Endodermal cell (in vitro differentiated cells): Measurements from ENCODE around the gene PSAT1. TPM values are rescaled to one million over a fixed set of nuclear protein-coding genes. Genes with fewer than 3 reads are reported as not detected.

ENCODE experiments used
- DNase-seq: peaks from one replicate; pipeline ENCODE4 v3.0.0-alpha.2; 2017
- H3K27ac ChIP-seq: 2 replicates; pipeline ENCODE4 v1.5.1; 2013; ENCODE audit warnings: mild to moderate bottlenecking, low read depth, low read length, moderate library complexity
- H3K27me3 ChIP-seq: 2 replicates; pipeline ENCODE4 v1.6.1; 2013; ENCODE audit warnings: mild to moderate bottlenecking, low read length, moderate library complexity; ENCODE audit not compliant: insufficient read depth, control insufficient read depth, poor library complexity, severe bottlenecking
- H3K36me3 ChIP-seq: 2 replicates; pipeline ENCODE4 v1.7.0; 2013; ENCODE audit warnings: mild to moderate bottlenecking, low read length, moderate library complexity; ENCODE audit not compliant: control insufficient read depth, insufficient read depth
- H3K4me1 ChIP-seq: one replicate; pipeline ENCODE4 v1.7.0; 2013; ENCODE audit warnings: low read length; ENCODE audit not compliant: control insufficient read depth, insufficient read depth
- H3K4me3 ChIP-seq: 2 replicates; pipeline ENCODE4 v1.5.1; 2013; ENCODE audit warnings: mild to moderate bottlenecking, low read length, moderate library complexity
- H3K9ac ChIP-seq: 2 replicates; pipeline ENCODE4 v1.6.1; 2013; ENCODE audit warnings: mild to moderate bottlenecking, low read length, moderate library complexity; ENCODE audit not compliant: poor library complexity, severe bottlenecking; ENCODE audit errors: extremely low read depth
- H3K9me3 ChIP-seq: 2 replicates; pipeline ENCODE4 v1.6.1; 2013; ENCODE audit warnings: mild to moderate bottlenecking, low read length, moderate library complexity; ENCODE audit not compliant: control insufficient read depth
- H3K27ac Mint-ChIP-seq: 2 replicates; pipeline ENCODE4 v1.8.0; 2020; ENCODE audit warnings: mixed read lengths
- H3K27me3 Mint-ChIP-seq: 2 replicates; pipeline ENCODE4 v1.8.0; 2021; ENCODE audit warnings: mild to moderate bottlenecking, mixed read lengths; ENCODE audit not compliant: insufficient read depth
- H3K36me3 Mint-ChIP-seq: 2 replicates; pipeline ENCODE4 v1.8.0; 2020; ENCODE audit warnings: low read depth, mixed read lengths
- H3K4me1 Mint-ChIP-seq: 2 replicates; pipeline ENCODE4 v1.8.0; 2020; ENCODE audit warnings: mixed read lengths
- H3K4me3 Mint-ChIP-seq: 2 replicates; pipeline ENCODE4 v1.8.0; 2020; ENCODE audit warnings: mild to moderate bottlenecking, moderate library complexity, mixed read lengths
- H3K9me3 Mint-ChIP-seq: 2 replicates; pipeline ENCODE4 v1.8.0; 2020; ENCODE audit warnings: mild to moderate bottlenecking, mixed read lengths
- CTCF ChIP-seq: fragments of 200-600 bp; sonication (generic); conservative IDR thresholded peaks from 2 replicates; pipeline ENCODE4 v1.5.0; 2021; ENCODE audit warnings: antibody characterized with exemption, mild to moderate bottlenecking
- WGBS, 2 experiments: methylation state at CpG; one replicate each; pipeline versions ENCODE4 v1.1.5 to v1.1.7; 2013; ENCODE audit warnings: missing lambda C conversion rate in 2 of 2, mixed read lengths in 1 of 2; ENCODE audit not compliant: insufficient coverage in 1 of 2, insufficient read length in 1 of 2; 5-methylcytosine and 5-hydroxymethylcytosine counted together
- total RNA-seq, 2 donors: library from RNA; stranded (reverse); fragmentation: NEBNext Ultra II Directional in 1 of 2; extraction: Animal tissue kit (Norgen Biotek cat#: 25700) in 1 of 2; gene quantifications; 2 replicates in 1 of 2; 3 replicates in 1 of 2; pipeline ENCODE4 v1.2.1, GENCODE V29; 2021

The PSAT1 gene
- total RNA-seq, 2 donors from 2014 or later = 64.4 to 75.7 TPM

- no peak overlapping the region for H3K4me3 ChIP-seq
- no peaks in the 10 kb centered on the region for H3K27me3 Mint-ChIP-seq
- peaks cover 59% of the 10 kb centered on the region for H3K36me3 ChIP-seq
- H3K9me3 Mint-ChIP-seq = no peaks in the 10 kb centered on the region
- H3K36me3 Mint-ChIP-seq = peaks cover 34% of the 10 kb centered on the region
- no peaks in the 10 kb centered on the region for H3K4me1 Mint-ChIP-seq
- H3K9ac ChIP-seq = no peak overlapping the region
- DNase-seq = no peak
- no peak overlapping the region for H3K4me3 Mint-ChIP-seq
- peaks cover 15% of the 10 kb centered on the region for H3K27me3 ChIP-seq
- no peaks in the 10 kb centered on the region for H3K9me3 ChIP-seq
- no peak overlapping the region for H3K27ac Mint-ChIP-seq
- H3K27ac ChIP-seq = no peak overlapping the region
- no peaks in the 10 kb centered on the region for H3K4me1 ChIP-seq
- TF ChIP-seq CTCF = no peak
These were observed 24.6 kb upstream of the PSAT1 start for GRCh38 chr9:78272307-78272706.

GRCh38 chr9:78273761-78274160, 23.2 kb upstream of the PSAT1 start:
- no peak overlapping the region for H3K4me3 ChIP-seq
- H3K9me3 ChIP-seq = no peaks in the 10 kb centered on the region
- no peak overlapping the region for H3K27ac ChIP-seq
- 92 to 95% methylated on average over 3 of the region's 3 CpGs for WGBS, 2 experiments
- Mint-ChIP-seq H3K27me3 (no peaks in the 10 kb centered on the region), H3K9me3 (no peaks in the 10 kb centered on the region), H3K4me1 (peaks cover 3% of the 10 kb centered on the region), H3K36me3 (peaks cover 26% of the 10 kb centered on the region), H3K27ac (no peak overlapping the region), H3K4me3 (no peak overlapping the region)
- no peaks in the 10 kb centered on the region for H3K4me1 ChIP-seq
- no peak for TF ChIP-seq CTCF
- peaks cover 28% of the 10 kb centered on the region for H3K27me3 ChIP-seq
- H3K36me3 ChIP-seq = peaks cover 48% of the 10 kb centered on the region
- DNase-seq = no peak
- H3K9ac ChIP-seq = no peak overlapping the region

- H3K4me1 Mint-ChIP-seq = peaks cover 7% of the 10 kb centered on the region
- no peak overlapping the region for H3K4me3 ChIP-seq
- peaks cover 6% of the 10 kb centered on the region for H3K36me3 ChIP-seq
- no peak overlapping the region for H3K27ac ChIP-seq
- H3K4me1 ChIP-seq = no peaks in the 10 kb centered on the region
- H3K9ac ChIP-seq = no peak overlapping the region
- peaks cover 66% of the 10 kb centered on the region for H3K27me3 ChIP-seq
- 88 to 98% methylated on average over 5 of the region's 5 CpGs for WGBS, 2 experiments
- no peak overlapping the region for H3K27ac Mint-ChIP-seq
- H3K9me3 Mint-ChIP-seq = no peaks in the 10 kb centered on the region
- peaks cover 3% of the 10 kb centered on the region for H3K36me3 Mint-ChIP-seq
- no peak overlapping the region for H3K4me3 Mint-ChIP-seq
- TF ChIP-seq CTCF = no peak
- no peaks in the 10 kb centered on the region for H3K9me3 ChIP-seq
- no peak for DNase-seq
- H3K27me3 Mint-ChIP-seq = peaks cover 13% of the 10 kb centered on the region
These were observed 18.6 kb upstream of the PSAT1 start for GRCh38 chr9:78278177-78278777.
